Measurements from ENCODE around the gene RNF223.

RNF223 gene

GRCh38 chr1:1073743-1074587 lies at the start of gene RNF223:
RNF223 (minus strand) TSS chr1:1074306; CDS start chr1:1072566, 1,740 bp downstream.
- no peak within 1 kb of the TSS for H3K4me3 ChIP-seq (ENCODE audit: low read depth, low read length)
- DNase-seq (ENCODE audit: low read depth): no peak

GRCh38 chr1:1122981-1123480 lies 48.9 kb upstream of the RNF223 start:
- no peak overlapping the region for H3K4me3 ChIP-seq (ENCODE audit: low read depth, low read length)
- TF ChIP-seq, protein P1, sequence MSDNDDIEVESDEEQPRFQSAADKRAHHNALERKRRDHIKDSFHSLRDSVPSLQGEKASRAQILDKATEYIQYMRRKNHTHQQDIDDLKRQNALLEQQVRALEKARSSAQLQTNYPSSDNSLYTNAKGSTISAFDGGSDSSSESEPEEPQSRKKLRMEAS (IDR thresholded peaks at IDR 0.05; ENCODE audit: low read depth, low read length): 0 out of 2 replicates have a peak, but pooled peaks have one; percentile 29
- TF ChIP-seq MYC (IDR thresholded peaks at IDR 0.05; ENCODE audit: low read depth, low read length): no peak
- DNase-seq (ENCODE audit: low read depth): peak; percentile 71

More at GRCh38 chr1:1073743-1074587, at the start of gene RNF223:
- TF ChIP-seq, protein P2, sequence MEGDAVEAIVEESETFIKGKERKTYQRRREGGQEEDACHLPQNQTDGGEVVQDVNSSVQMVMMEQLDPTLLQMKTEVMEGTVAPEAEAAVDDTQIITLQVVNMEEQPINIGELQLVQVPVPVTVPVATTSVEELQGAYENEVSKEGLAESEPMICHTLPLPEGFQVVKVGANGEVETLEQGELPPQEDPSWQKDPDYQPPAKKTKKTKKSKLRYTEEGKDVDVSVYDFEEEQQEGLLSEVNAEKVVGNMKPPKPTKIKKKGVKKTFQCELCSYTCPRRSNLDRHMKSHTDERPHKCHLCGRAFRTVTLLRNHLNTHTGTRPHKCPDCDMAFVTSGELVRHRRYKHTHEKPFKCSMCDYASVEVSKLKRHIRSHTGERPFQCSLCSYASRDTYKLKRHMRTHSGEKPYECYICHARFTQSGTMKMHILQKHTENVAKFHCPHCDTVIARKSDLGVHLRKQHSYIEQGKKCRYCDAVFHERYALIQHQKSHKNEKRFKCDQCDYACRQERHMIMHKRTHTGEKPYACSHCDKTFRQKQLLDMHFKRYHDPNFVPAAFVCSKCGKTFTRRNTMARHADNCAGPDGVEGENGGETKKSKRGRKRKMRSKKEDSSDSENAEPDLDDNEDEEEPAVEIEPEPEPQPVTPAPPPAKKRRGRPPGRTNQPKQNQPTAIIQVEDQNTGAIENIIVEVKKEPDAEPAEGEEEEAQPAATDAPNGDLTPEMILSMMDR (IDR thresholded peaks at IDR 0.05; ENCODE audit: low read depth, low read length): no peak
- TF ChIP-seq MYC (IDR thresholded peaks at IDR 0.05; ENCODE audit: low read depth, low read length) (no peak), POLR2A (IDR thresholded peaks at IDR 0.05; ENCODE audit: extremely low read depth, insufficient read length) (no peak)
- TF ChIP-seq, protein P1 (IDR thresholded peaks at IDR 0.05; ENCODE audit: low read depth, low read length): no peak

DNA sequence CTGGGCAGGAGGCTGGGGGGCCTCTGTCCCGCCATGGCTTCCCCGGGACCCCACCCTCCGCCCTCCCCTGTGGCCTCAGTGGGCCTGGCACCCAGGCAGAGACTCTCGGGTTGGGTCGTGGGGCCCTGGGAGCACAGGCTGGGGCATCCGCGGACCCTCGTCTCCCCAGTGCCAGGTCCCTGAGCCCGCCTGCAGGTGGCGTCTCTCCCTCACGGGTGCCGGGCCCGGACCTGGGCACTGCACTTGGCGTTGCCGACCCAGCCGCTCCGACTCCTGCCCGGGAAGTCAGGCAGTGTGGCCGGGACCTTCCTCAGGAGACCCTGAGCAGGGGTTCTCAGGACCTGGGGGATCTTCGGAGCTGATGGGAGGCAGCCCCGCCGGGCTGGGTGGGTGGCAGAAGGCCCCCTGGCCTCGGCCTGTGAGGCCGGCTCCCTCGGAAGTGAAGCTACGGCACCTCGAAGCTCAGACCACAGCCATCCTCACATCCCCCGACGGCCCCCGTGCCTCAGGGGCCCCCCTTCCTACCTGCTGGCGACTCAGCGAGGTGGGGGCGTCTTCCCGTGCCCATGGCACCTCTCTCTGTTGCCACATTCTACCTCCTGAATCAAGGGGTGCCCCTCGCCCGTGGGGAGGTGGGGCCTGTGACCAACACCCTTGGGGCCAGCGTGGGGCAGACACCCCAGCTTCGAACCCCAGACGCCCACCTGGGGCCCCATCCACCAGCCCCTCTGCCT lies 48.1 kb upstream of the RNF223 start:
- TF ChIP-seq, protein P1 (IDR thresholded peaks at IDR 0.05; ENCODE audit: low read depth, low read length): no peak
- TF ChIP-seq, protein P2 (IDR thresholded peaks at IDR 0.05; ENCODE audit: low read depth, low read length): peak; percentile 64

GRCh38 chr1:1121611-1122077 lies 47.5 kb upstream of the RNF223 start:
- DNase-seq (ENCODE audit: low read depth): no peak

More for the DNA sequence above, 48.1 kb upstream of the RNF223 start:
- DNase-seq (ENCODE audit: low read depth): peak; percentile 81
- no peak overlapping the region for H3K4me3 ChIP-seq (ENCODE audit: low read depth, low read length)

GRCh38 chr1:1120866-1121591 lies 46.9 kb upstream of the RNF223 start:
- TF ChIP-seq POLR2A (IDR thresholded peaks at IDR 0.05; ENCODE audit: extremely low read depth, insufficient read length) (no peak), MYC (IDR thresholded peaks at IDR 0.05; ENCODE audit: low read depth, low read length) (no peak)
- TF ChIP-seq, protein P2 (IDR thresholded peaks at IDR 0.05; ENCODE audit: low read depth, low read length): no peak
- TF ChIP-seq, protein P1 (IDR thresholded peaks at IDR 0.05; ENCODE audit: low read depth, low read length): no peak
- no peak for DNase-seq (ENCODE audit: low read depth)
- no peak overlapping the region for H3K4me3 ChIP-seq (ENCODE audit: low read depth, low read length)

More at GRCh38 chr1:1121611-1122077, 47.5 kb upstream of the RNF223 start:
- TF ChIP-seq, protein P1 (IDR thresholded peaks at IDR 0.05; ENCODE audit: low read depth, low read length): no peak
- TF ChIP-seq, protein P2 (IDR thresholded peaks at IDR 0.05; ENCODE audit: low read depth, low read length): no peak
- no peak for TF ChIP-seq POLR2A (IDR thresholded peaks at IDR 0.05; ENCODE audit: extremely low read depth, insufficient read length)
- no peak for TF ChIP-seq MYC (IDR thresholded peaks at IDR 0.05; ENCODE audit: low read depth, low read length)
- no peak overlapping the region for H3K4me3 ChIP-seq (ENCODE audit: low read depth, low read length)

Measured in NB4 (cell line).